Measurements from ENCODE around the gene UBE2G2.

Gene UBE2G2

GRCh38 chr21:44722731-44723130 lies 78.9 kb downstream of the UBE2G2 start:
- no peak for DNase-seq (ENCODE audit: low spot score)
- TF ChIP-seq, protein P1, sequence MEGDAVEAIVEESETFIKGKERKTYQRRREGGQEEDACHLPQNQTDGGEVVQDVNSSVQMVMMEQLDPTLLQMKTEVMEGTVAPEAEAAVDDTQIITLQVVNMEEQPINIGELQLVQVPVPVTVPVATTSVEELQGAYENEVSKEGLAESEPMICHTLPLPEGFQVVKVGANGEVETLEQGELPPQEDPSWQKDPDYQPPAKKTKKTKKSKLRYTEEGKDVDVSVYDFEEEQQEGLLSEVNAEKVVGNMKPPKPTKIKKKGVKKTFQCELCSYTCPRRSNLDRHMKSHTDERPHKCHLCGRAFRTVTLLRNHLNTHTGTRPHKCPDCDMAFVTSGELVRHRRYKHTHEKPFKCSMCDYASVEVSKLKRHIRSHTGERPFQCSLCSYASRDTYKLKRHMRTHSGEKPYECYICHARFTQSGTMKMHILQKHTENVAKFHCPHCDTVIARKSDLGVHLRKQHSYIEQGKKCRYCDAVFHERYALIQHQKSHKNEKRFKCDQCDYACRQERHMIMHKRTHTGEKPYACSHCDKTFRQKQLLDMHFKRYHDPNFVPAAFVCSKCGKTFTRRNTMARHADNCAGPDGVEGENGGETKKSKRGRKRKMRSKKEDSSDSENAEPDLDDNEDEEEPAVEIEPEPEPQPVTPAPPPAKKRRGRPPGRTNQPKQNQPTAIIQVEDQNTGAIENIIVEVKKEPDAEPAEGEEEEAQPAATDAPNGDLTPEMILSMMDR (IDR thresholded peaks at IDR 0.05; ENCODE audit: extremely low read depth, insufficient read depth, missing control alignments) = no peak

GRCh38 chr21:44720170-44720569 lies 81.5 kb downstream of the UBE2G2 start:
- no peak for DNase-seq (ENCODE audit: low spot score)
- in situ Hi-C loops (cut with MboI; ENCODE audit: low pct_unique_long_range_greater_than_20kb, low sequenced_read_pairs, unreplicated experiment) = no loop called here
- TF ChIP-seq, protein P1 (IDR thresholded peaks at IDR 0.05; ENCODE audit: extremely low read depth, insufficient read depth, missing control alignments) = no peak

More at GRCh38 chr21:44722731-44723130, 78.9 kb downstream of the UBE2G2 start:
- in situ Hi-C loops (cut with MboI; ENCODE audit: low pct_unique_long_range_greater_than_20kb, low sequenced_read_pairs, unreplicated experiment) = no loop called here

Measured in GM13977 (cell line).